IPS DF 6.9 (cell line): Measurements from ENCODE around the gene EDNRB.

Source experiments
- DNase-seq: peaks from one replicate; pipeline ENCODE4 v3.0.0-alpha.2; 2013; ENCODE audit warnings: low read depth, low spot score
- H3K27ac ChIP-seq: one replicate; pipeline ENCODE4 v1.5.1; 2013; ENCODE audit warnings: low read length, control low read depth
- H3K27me3 ChIP-seq: 2 replicates; pipeline ENCODE4 v1.6.1; 2013; ENCODE audit warnings: mild to moderate bottlenecking, low read length; ENCODE audit not compliant: control insufficient read depth, insufficient read depth
- H3K36me3 ChIP-seq: 2 replicates; pipeline ENCODE4 v1.6.1; 2013; ENCODE audit warnings: low read length; ENCODE audit not compliant: control insufficient read depth, insufficient read depth
- H3K4me1 ChIP-seq: 2 replicates; pipeline ENCODE4 v1.6.1; 2013; ENCODE audit warnings: low read length; ENCODE audit not compliant: control insufficient read depth, insufficient read depth
- H3K4me3 ChIP-seq: 2 replicates; pipeline ENCODE4 v1.5.1; 2013; ENCODE audit warnings: mild to moderate bottlenecking, low read length
- H3K9me3 ChIP-seq: 2 replicates; pipeline ENCODE4 v1.6.1; 2013; ENCODE audit warnings: low read length, inconsistent platforms; ENCODE audit not compliant: control insufficient read depth, insufficient read depth
- WGBS: extraction: QIAGEN DNeasy Blood & Tissue Kit; methylation state at CpG from one replicate; pipeline ENCODE4 v1.1.7; 2013; ENCODE audit warnings: mixed read lengths, missing lambda C conversion rate; ENCODE audit not compliant: insufficient read length, insufficient coverage; 5-methylcytosine and 5-hydroxymethylcytosine counted together

Gene EDNRB

GRCh38 chr13:77919246-77919920 is 752 bp upstream of the EDNRB start:
- H3K4me1 ChIP-seq = peaks cover under 1% of the 10 kb centered on the region; the same call in 1 of the 2 replicates
- H3K27ac ChIP-seq = no peak overlapping the region
- no peaks in the 10 kb centered on the region for H3K36me3 ChIP-seq
- no peak for DNase-seq
- peak overlapping the region; percentile 76; the same call in 1 of the 2 replicates for H3K4me3 ChIP-seq
- WGBS = no CpG with 5 or more reads among the region's 29 CpGs
- H3K27me3 ChIP-seq = no peaks in the 10 kb centered on the region
- no peaks in the 10 kb centered on the region for H3K9me3 ChIP-seq

DNA sequence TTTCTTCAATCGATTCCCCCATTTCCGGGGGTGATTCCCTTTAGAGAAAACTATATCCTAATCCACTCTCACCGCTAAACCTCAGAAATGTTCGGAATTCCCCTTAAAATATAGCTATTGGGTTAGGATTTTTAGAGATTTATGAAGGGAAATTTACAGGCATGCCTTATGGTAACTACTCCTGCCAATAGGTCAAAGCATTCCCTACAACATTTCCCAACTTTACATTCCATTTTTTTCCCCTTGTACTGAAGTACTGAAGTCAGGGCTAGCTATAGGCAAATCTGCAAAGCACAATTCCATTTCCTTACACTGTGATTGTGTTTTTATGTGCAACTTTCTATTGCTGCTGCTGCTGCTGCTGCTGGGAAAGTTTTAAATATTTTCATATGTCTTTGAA is 2.1 kb downstream of the EDNRB start:
- Histone ChIP-seq H3K9me3 (no peaks in the 10 kb centered on the region), H3K27me3 (no peaks in the 10 kb centered on the region), H3K36me3 (no peaks in the 10 kb centered on the region), H3K4me1 (peaks cover 2% of the 10 kb centered on the region; the same call in 1 of the 2 replicates), H3K27ac (no peak overlapping the region), H3K4me3 (no peak overlapping the region)
- no CpG with 5 or more reads among the region's 4 CpGs for WGBS
- no peak for DNase-seq

- Histone ChIP-seq H3K27ac (no peak overlapping the region), H3K4me1 (peaks cover 2% of the 10 kb centered on the region; the same call in 1 of the 2 replicates), H3K4me3 (no peak overlapping the region), H3K36me3 (no peaks in the 10 kb centered on the region), H3K27me3 (no peaks in the 10 kb centered on the region), H3K9me3 (no peaks in the 10 kb centered on the region)
- DNase-seq = no peak
- no CpG with 5 or more reads among the region's 1 CpG for WGBS
Observed at GRCh38 chr13:77915686-77916085, 2.9 kb downstream of the EDNRB start.

DNA sequence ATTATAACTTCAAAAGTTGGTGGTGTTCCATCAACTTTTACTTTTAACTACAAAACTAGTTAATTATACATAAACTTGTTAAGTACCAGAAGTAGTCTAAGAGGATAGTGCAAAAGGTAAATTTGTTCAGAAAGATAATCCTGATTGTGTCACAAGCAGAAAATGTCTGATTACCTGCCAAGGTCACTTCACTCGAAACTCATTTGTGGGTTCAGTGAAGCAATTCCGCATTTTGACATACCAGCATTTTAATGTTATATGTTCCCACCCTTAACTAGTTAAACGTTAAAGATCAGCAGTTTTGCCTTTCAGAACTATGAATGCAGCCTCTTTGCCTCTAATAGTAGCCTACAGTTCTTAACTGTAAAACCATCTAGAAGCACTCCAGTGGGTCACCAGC is 5.6 kb downstream of the EDNRB start:
- no peak overlapping the region for H3K4me3 ChIP-seq
- WGBS = no CpG with 5 or more reads among the region's 3 CpGs

GRCh38 chr13:77911751-77912150 is 6.9 kb downstream of the EDNRB start:
- no peaks in the 10 kb centered on the region for H3K27me3 ChIP-seq
- H3K27ac ChIP-seq = no peak overlapping the region
- DNase-seq = no peak
- no peaks in the 10 kb centered on the region for H3K9me3 ChIP-seq
- H3K36me3 ChIP-seq = no peaks in the 10 kb centered on the region
- WGBS = no CpG with 5 or more reads among the region's 1 CpG
- no peak overlapping the region for H3K4me3 ChIP-seq
- H3K4me1 ChIP-seq = peaks cover 2% of the 10 kb centered on the region; the same call in 1 of the 2 replicates

More for the DNA sequence above, 5.6 kb downstream of the EDNRB start:
- H3K4me1 ChIP-seq = peaks cover 2% of the 10 kb centered on the region; the same call in 1 of the 2 replicates
- no peak overlapping the region for H3K27ac ChIP-seq
- no peak for DNase-seq
- H3K27me3 ChIP-seq = no peaks in the 10 kb centered on the region
- H3K36me3 ChIP-seq = no peaks in the 10 kb centered on the region
- no peaks in the 10 kb centered on the region for H3K9me3 ChIP-seq

GRCh38 chr13:77909827-77910226 is 8.8 kb downstream of the EDNRB start:
- Histone ChIP-seq H3K27ac (no peak overlapping the region), H3K36me3 (no peaks in the 10 kb centered on the region), H3K9me3 (no peaks in the 10 kb centered on the region), H3K27me3 (no peaks in the 10 kb centered on the region), H3K4me3 (no peak overlapping the region), H3K4me1 (peaks cover 2% of the 10 kb centered on the region; the same call in 1 of the 2 replicates)
- DNase-seq = no peak
- WGBS = 100% methylated on average over 1 of the region's 3 CpGs

GRCh38 chr13:77908531-77908930 is 10.1 kb downstream of the EDNRB start:
- WGBS = no CpG with 5 or more reads among the region's 2 CpGs
- Histone ChIP-seq H3K36me3 (no peaks in the 10 kb centered on the region), H3K27ac (no peak overlapping the region), H3K4me1 (no peaks in the 10 kb centered on the region), H3K27me3 (no peaks in the 10 kb centered on the region), H3K9me3 (no peaks in the 10 kb centered on the region), H3K4me3 (no peak overlapping the region)
- no peak for DNase-seq

GRCh38 chr13:77907666-77908341 is 10.8 kb downstream of the EDNRB start:
- no peak overlapping the region for H3K27ac ChIP-seq
- H3K36me3 ChIP-seq = no peaks in the 10 kb centered on the region
- no peaks in the 10 kb centered on the region for H3K27me3 ChIP-seq
- no peaks in the 10 kb centered on the region for H3K4me1 ChIP-seq
- H3K4me3 ChIP-seq = no peak overlapping the region
- WGBS = no CpG with 5 or more reads among the region's 5 CpGs
- no peak for DNase-seq
- no peaks in the 10 kb centered on the region for H3K9me3 ChIP-seq

DNA sequence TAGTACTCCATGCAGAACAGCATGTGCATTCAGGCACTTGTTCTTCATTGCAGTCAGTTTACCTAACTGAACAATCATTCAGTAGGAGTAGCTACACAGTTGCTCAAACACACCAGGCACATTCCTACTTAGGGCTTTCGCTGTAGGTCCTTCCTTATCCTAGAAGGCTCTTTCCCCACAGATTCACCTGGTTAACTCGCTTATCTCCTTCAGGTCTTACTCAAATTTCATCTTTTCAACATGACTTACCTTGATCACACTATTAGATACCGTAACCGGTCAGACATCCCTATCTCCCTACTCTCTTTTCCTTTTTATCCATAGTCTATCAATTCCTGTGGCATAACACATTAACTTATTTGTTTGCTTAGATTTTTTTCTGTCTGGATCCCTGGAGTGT is 14.6 kb downstream of the EDNRB start:
- H3K27ac ChIP-seq = no peak overlapping the region
- no peak for DNase-seq
- H3K27me3 ChIP-seq = no peaks in the 10 kb centered on the region
- no peaks in the 10 kb centered on the region; the same call in 1 of the 2 replicates for H3K36me3 ChIP-seq
- no peaks in the 10 kb centered on the region for H3K4me1 ChIP-seq
- H3K9me3 ChIP-seq = no peaks in the 10 kb centered on the region
- H3K4me3 ChIP-seq = no peak overlapping the region
- 100% methylated on average over 1 of the region's 4 CpGs for WGBS

GRCh38 chr13:77903435-77903834 is 15.2 kb downstream of the EDNRB start:
- H3K27ac ChIP-seq = no peak overlapping the region
- no peak for DNase-seq
- WGBS = no CpG with 5 or more reads among the region's 1 CpG
- H3K4me3 ChIP-seq = no peak overlapping the region
- H3K27me3 ChIP-seq = no peaks in the 10 kb centered on the region
- no peaks in the 10 kb centered on the region for H3K9me3 ChIP-seq
- H3K4me1 ChIP-seq = no peaks in the 10 kb centered on the region
- H3K36me3 ChIP-seq = no peaks in the 10 kb centered on the region; the same call in 1 of the 2 replicates
